ENCODE results near the gene KRTAP5-9.

GRCh38 chr11:71563406-71563805 lies 15.2 kb downstream of the KRTAP5-9 start:
- TF ChIP-seq CTCF (IDR thresholded peaks at IDR 0.05) (peak in 2 of 6 experiments; percentile 33 to 34), POLR2A (IDR thresholded peaks at IDR 0.05) (no peak)

Measured in thyroid gland (tissue), 4 donors.